HUES6 (cell line): Measurements from ENCODE around the gene CELSR2.
A peak's percentile ranks its signal among the peaks of the same experiment; 100 is the strongest.

Source experiments
- H3K27ac ChIP-seq: 2 replicates; pipeline ENCODE4 v1.7.0; 2013; ENCODE audit warnings: low read depth, mild to moderate bottlenecking, low read length, inconsistent platforms
- H3K27me3 ChIP-seq: 2 replicates; pipeline ENCODE4 v1.6.1; 2013; ENCODE audit warnings: low read length; ENCODE audit not compliant: control insufficient read depth, insufficient read depth
- H3K36me3 ChIP-seq: 2 replicates; pipeline ENCODE4 v1.6.1; 2013; ENCODE audit warnings: low read length; ENCODE audit not compliant: control insufficient read depth, insufficient read depth
- H3K4me1 ChIP-seq: 2 replicates; pipeline ENCODE4 v1.6.1; 2013; ENCODE audit warnings: low read length; ENCODE audit not compliant: control insufficient read depth, insufficient read depth
- H3K4me3 ChIP-seq: 2 replicates; pipeline ENCODE4 v1.5.1; 2013; ENCODE audit warnings: low read depth, low read length
- H3K9ac ChIP-seq: one replicate; pipeline ENCODE4 v1.6.1; 2013; ENCODE audit warnings: mild to moderate bottlenecking, low read length
- H3K9me3 ChIP-seq: 2 replicates; pipeline ENCODE4 v1.6.1; 2013; ENCODE audit warnings: low read depth, low read length; ENCODE audit not compliant: control insufficient read depth, insufficient read depth

The CELSR2 gene

DNA sequence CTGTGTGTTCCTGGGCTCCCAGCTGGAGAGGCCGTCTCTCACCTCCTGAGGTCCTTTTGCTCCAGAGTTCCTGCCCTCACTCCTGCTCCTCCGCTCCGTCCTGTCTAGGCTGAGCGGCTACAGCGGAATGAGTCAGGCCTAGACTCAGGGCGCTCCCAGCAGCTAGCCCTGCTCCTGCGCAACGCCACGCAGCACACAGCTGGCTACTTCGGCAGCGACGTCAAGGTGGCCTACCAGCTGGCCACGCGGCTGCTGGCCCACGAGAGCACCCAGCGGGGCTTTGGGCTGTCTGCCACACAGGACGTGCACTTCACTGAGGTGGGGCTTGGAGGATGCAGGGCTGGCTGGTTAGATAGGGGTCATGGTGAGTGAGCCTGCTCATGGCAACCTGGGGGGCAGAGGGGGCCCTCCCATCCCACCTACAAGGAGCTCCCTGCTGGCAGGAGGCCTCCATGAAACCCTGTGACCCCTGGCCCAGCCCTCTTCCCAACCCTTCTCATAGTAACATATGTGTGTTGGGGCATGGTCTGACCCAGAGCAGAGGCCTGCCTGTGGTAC, 18.5 kb downstream of the CELSR2 start:
- no peak overlapping the region for H3K9ac ChIP-seq
- no peaks in the 10 kb centered on the region for H3K27me3 ChIP-seq
- peaks cover 53% of the 10 kb centered on the region for H3K36me3 ChIP-seq
- H3K4me3 ChIP-seq, result no peak overlapping the region
- H3K9me3 ChIP-seq, result no peaks in the 10 kb centered on the region
- peaks cover 6% of the 10 kb centered on the region; the same call in 1 of the 2 replicates for H3K4me1 ChIP-seq
- no peak overlapping the region for H3K27ac ChIP-seq

DNA sequence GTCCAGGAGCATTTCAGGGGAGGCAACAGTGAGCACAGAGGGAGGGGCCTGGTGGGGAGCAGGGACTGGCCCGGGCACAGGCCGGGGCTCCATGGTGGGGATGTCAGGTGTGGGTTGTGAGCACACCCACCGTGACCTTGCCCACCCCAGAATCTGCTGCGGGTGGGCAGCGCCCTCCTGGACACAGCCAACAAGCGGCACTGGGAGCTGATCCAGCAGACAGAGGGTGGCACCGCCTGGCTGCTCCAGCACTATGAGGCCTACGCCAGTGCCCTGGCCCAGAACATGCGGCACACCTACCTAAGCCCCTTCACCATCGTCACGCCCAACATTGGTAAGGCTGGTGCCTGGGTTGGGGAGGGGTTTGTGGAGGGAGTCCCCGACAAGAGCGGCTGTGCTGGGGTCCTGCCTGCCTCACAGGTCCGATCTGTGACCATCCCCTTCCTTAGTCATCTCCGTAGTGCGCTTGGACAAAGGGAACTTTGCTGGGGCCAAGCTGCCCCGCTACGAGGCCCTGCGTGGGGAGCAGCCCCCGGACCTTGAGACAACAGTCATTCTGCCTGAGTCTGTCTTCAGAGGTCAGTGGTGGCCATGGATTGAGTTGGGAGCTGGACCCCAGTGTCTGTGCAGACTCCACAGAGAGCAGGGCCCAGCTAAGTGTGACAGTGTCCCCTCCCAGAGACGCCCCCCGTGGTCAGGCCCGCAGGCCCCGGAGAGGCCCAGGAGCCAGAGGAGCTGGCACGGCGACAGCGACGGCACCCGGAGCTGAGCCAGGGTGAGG, 19.3 kb downstream of the CELSR2 start:
- no peaks in the 10 kb centered on the region for H3K9me3 ChIP-seq
- H3K36me3 ChIP-seq, result peaks cover 54% of the 10 kb centered on the region
- no peaks in the 10 kb centered on the region for H3K27me3 ChIP-seq
- H3K4me3 ChIP-seq, result no peak overlapping the region
- peaks cover 1% of the 10 kb centered on the region for H3K4me1 ChIP-seq
- H3K27ac ChIP-seq, result no peak overlapping the region
- H3K9ac ChIP-seq, result no peak overlapping the region

DNA sequence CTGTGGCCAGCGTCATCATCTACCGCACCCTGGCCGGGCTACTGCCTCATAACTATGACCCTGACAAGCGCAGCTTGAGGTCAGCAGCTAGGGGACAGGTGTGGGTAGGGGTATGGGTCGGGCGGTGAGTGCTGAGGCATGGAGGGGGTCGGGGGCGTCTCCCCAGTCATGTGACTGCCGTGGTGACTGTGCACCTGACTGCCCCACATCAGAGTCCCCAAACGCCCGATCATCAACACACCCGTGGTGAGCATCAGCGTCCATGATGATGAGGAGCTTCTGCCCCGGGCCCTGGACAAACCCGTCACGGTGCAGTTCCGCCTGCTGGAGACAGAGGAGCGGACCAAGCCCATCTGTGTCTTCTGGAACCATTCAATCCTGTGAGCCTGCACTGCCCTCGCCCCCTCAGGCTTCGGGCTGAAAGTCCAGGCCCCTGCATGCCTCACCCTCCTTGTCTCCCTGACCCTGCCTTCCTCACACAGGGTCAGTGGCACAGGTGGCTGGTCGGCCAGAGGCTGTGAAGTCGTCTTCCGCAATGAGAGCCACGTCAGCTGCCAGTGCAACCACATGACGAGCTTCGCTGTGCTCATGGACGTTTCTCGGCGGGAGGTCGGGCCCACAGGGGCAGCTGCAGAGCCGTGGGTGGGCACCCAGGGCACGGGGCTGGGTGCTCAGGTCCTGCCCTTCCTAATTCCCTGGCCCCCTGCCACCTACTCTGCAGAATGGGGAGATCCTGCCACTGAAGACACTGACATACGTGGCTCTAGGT, 20.1 kb downstream of the CELSR2 start:
- H3K4me3 ChIP-seq, result no peak overlapping the region
- no peak overlapping the region for H3K9ac ChIP-seq
- no peak overlapping the region for H3K27ac ChIP-seq
- no peaks in the 10 kb centered on the region for H3K9me3 ChIP-seq
- no peaks in the 10 kb centered on the region for H3K27me3 ChIP-seq
- peaks cover 53% of the 10 kb centered on the region for H3K36me3 ChIP-seq
- H3K4me1 ChIP-seq, result peaks cover 9% of the 10 kb centered on the region

DNA sequence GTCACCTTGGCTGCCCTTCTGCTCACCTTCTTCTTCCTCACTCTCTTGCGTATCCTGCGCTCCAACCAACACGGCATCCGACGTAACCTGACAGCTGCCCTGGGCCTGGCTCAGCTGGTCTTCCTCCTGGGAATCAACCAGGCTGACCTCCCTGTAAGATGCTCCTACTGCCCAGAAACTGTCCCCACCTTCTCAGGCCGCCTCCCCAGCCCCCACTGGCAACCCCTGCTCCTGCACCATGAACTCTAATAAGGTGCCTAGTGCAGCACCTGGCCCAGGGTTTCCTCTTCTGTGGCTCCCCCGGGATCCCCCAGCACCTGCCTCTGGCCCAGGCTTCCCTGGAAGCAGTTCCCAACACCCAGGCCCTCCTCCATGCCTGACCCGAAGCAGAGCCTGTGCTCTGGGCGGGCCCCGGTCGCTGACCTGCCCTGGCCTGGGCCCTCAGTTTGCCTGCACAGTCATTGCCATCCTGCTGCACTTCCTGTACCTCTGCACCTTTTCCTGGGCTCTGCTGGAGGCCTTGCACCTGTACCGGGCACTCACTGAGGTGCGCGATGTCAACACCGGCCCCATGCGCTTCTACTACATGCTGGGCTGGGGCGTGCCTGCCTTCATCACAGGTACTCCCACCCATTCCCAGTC, 20.8 kb downstream of the CELSR2 start:
- Histone ChIP-seq H3K27ac (no peak overlapping the region), H3K4me3 (no peak overlapping the region), H3K9ac (no peak overlapping the region), H3K9me3 (no peaks in the 10 kb centered on the region), H3K27me3 (no peaks in the 10 kb centered on the region), H3K4me1 (peaks cover 16% of the 10 kb centered on the region), H3K36me3 (peaks cover 46% of the 10 kb centered on the region)

DNA sequence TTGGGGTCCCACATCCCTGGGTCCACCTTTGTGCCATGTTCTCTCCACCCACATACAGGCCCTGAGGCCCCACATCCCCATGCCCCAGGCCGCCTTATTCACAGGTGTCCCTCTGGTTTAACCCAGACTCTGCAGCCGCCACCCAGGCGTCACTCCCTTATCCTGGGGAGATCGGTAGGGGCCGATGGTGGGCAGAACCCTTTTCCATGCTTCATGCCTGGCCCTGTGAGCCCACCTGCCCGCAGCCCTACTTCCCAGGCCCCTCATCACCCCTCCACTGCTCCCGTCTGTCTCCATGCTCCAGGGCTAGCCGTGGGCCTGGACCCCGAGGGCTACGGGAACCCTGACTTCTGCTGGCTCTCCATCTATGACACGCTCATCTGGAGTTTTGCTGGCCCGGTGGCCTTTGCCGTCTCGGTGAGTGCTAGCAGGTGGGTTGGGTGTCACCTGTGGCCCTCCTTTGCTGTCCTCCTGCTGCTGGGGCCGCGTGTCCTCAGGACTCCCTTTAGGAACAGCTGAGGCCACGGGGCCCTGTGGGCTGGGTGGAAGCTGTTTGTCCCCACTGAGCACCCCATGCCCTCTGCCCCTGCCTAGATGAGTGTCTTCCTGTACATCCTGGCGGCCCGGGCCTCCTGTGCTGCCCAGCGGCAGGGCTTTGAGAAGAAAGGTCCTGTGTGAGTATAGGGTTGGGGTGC, 21.4 kb downstream of the CELSR2 start:
- Histone ChIP-seq H3K27me3 (no peaks in the 10 kb centered on the region), H3K4me1 (peaks cover 23% of the 10 kb centered on the region), H3K36me3 (peaks cover 39% of the 10 kb centered on the region), H3K9ac (no peak overlapping the region), H3K4me3 (no peak overlapping the region), H3K27ac (no peak overlapping the region), H3K9me3 (no peaks in the 10 kb centered on the region)

DNA sequence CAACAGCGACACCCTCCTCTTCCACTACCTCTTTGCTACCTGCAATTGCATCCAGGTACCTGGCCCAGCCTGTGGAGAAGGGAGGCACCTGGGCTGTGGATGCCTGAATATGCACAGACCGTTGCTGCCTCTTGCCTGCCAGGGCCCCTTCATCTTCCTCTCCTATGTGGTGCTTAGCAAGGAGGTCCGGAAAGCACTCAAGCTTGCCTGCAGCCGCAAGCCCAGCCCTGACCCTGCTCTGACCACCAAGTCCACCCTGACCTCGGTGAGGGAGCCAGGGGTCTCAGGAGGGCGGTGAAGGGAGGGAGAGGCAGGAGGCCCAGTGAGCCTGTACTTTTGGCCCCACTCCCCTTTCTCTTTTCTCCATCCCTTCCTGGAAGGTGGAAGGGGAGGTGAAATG, 22.1 kb downstream of the CELSR2 start:
- H3K9ac ChIP-seq, result no peak overlapping the region
- peaks cover 25% of the 10 kb centered on the region for H3K4me1 ChIP-seq
- H3K27ac ChIP-seq, result no peak overlapping the region
- no peaks in the 10 kb centered on the region for H3K9me3 ChIP-seq
- H3K4me3 ChIP-seq, result no peak overlapping the region
- peaks cover 39% of the 10 kb centered on the region for H3K36me3 ChIP-seq
- H3K27me3 ChIP-seq, result no peaks in the 10 kb centered on the region

GRCh38 chr1:109272021-109272799, 22.9 kb downstream of the CELSR2 start:
- H3K27ac ChIP-seq, result no peak overlapping the region

DNA sequence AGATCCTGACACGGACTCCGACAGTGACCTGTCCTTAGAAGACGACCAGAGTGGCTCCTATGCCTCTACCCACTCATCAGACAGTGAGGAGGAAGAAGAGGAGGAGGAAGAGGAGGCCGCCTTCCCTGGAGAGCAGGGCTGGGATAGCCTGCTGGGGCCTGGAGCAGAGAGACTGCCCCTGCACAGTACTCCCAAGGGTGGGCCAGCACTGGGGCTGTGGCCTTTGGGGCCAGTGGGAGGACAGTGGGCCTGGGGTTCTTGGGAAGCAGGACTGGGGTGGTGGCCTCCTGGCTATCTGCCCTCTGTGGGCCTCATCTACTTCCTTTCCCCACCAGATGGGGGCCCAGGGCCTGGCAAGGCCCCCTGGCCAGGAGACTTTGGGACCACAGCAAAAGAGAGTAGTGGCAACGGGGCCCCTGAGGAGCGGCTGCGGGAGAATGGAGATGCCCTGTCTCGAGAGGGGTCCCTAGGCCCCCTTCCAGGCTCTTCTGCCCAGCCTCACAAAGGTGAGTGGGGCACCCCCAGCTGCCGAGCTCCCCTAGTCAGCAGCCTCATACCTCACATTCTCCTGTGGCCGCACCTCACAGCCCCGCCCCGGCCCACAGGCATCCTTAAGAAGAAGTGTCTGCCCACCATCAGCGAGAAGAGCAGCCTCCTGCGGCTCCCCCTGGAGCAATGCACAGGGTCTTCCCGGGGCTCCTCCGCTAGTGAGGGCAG, 23.6 kb downstream of the CELSR2 start:
- Histone ChIP-seq H3K4me3 (no peak overlapping the region), H3K4me1 (peaks cover 28% of the 10 kb centered on the region), H3K9me3 (no peaks in the 10 kb centered on the region), H3K9ac (no peak overlapping the region), H3K36me3 (peaks cover 34% of the 10 kb centered on the region), H3K27ac (no peak overlapping the region), H3K27me3 (no peaks in the 10 kb centered on the region)

More at GRCh38 chr1:109272021-109272799, 22.9 kb downstream of the CELSR2 start:
- H3K9me3 ChIP-seq, result no peaks in the 10 kb centered on the region
- H3K36me3 ChIP-seq, result peaks cover 39% of the 10 kb centered on the region
- H3K4me3 ChIP-seq, result no peak overlapping the region
- H3K27me3 ChIP-seq, result no peaks in the 10 kb centered on the region
- peaks cover 27% of the 10 kb centered on the region for H3K4me1 ChIP-seq
- no peak overlapping the region for H3K9ac ChIP-seq

DNA sequence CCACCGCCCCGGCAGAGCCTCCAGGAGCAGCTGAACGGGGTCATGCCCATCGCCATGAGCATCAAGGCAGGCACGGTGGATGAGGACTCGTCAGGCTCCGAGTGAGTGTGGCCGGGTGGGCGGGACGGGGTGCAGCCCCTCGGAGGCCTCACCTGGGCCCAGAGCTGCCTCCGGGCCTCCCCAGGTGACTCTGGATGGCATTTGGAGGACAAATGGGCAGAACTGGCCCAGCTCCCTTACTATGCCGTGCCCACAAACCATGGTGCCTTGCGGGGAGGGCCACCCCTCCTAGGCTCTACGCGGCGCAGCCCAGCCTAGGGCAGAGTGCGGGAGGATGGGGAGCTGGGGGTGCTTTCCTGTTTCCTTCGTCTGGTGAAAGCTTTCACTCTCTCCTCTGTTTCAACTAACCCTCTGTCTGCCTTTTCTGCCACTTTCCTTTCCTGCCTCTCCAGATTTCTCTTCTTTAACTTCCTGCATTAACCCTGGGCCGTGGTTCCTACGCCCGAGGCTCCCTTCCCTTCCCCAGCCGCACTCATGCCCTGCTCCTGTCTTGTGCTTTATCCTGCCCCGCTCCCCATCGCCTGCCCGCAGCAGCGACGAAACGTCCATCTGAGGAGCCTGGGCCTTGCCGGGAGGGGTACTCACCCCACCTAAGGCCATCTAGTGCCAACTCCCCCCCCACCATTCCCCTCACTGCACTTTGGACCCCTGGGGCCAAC, 24.4 kb downstream of the CELSR2 start:
- H3K9ac ChIP-seq, result no peak overlapping the region
- peaks cover 34% of the 10 kb centered on the region for H3K36me3 ChIP-seq
- H3K27me3 ChIP-seq, result no peaks in the 10 kb centered on the region
- no peak overlapping the region for H3K4me3 ChIP-seq
- H3K4me1 ChIP-seq, result peaks cover 28% of the 10 kb centered on the region
- no peaks in the 10 kb centered on the region for H3K9me3 ChIP-seq
- H3K27ac ChIP-seq, result peak overlapping the region; percentile 54; the same call in 1 of the 2 replicates
